ENCODE results near the gene OTOA.

GRCh38 chr16:21651515-21651914 is 12.3 kb upstream of the OTOA start:
- TF ChIP-seq CTCF (conservative IDR thresholded peaks at IDR 0.05) (no peak), EZH2 (IDR thresholded peaks at IDR 0.05; ENCODE audit: low read depth) (no peak)

Data from PC-9 (cell line).